H9 (cell line): Measurements from ENCODE around the gene DTNBP1. TPM values are rescaled to one million over a fixed set of nuclear protein-coding genes. Genes with fewer than 3 reads are reported as not detected.

ENCODE experiments used
- DNase-seq: peaks from one replicate; pipeline ENCODE4 v3.0.0-alpha.2; 2017
- H2AFZ ChIP-seq: one replicate; pipeline ENCODE4 v1.6.1; 2013; ENCODE audit warnings: mild to moderate bottlenecking, low read length, control low read depth, moderate library complexity
- H2AK5ac ChIP-seq: 2 replicates; pipeline ENCODE4 v1.6.1; 2013; ENCODE audit warnings: low read length, control low read depth, mixed read lengths; ENCODE audit not compliant: insufficient read length
- H2BK120ac ChIP-seq: one replicate; pipeline ENCODE4 v1.6.1; 2013; ENCODE audit warnings: low read depth, mild to moderate bottlenecking, low read length, control low read depth, inconsistent platforms; ENCODE audit not compliant: poor library complexity, severe bottlenecking
- H2BK12ac ChIP-seq: 2 replicates; pipeline ENCODE4 v1.6.1; 2013; ENCODE audit warnings: low read length, control low read depth, mixed read lengths, low read depth; ENCODE audit not compliant: insufficient read length
- H2BK15ac ChIP-seq: 2 replicates; pipeline ENCODE4 v1.6.1; 2013; ENCODE audit warnings: low read depth, low read length, control low read depth
- H2BK20ac ChIP-seq: one replicate; pipeline ENCODE4 v1.6.1; 2013; ENCODE audit warnings: low read depth, mild to moderate bottlenecking, low read length, control low read depth, inconsistent platforms; ENCODE audit not compliant: poor library complexity, severe bottlenecking
- H2BK5ac ChIP-seq: 2 replicates; pipeline ENCODE4 v1.6.1; 2013; ENCODE audit warnings: low read length, control low read depth, mixed read lengths; ENCODE audit not compliant: insufficient read length
- H3K14ac ChIP-seq: 2 replicates; pipeline ENCODE4 v1.6.1; 2013; ENCODE audit warnings: low read length, control low read depth; ENCODE audit not compliant: insufficient read depth
- H3K18ac ChIP-seq: 2 replicates; pipeline ENCODE4 v1.6.1; 2013; ENCODE audit warnings: low read depth, mild to moderate bottlenecking, mixed read lengths, low read length, control low read depth; ENCODE audit not compliant: insufficient read length
- H3K23ac ChIP-seq: 2 replicates; pipeline ENCODE4 v1.6.1; 2013; ENCODE audit warnings: low read length, control low read depth, mixed read lengths, low read depth; ENCODE audit not compliant: insufficient read length
- H3K23me2 ChIP-seq: 2 replicates; pipeline ENCODE4 v1.6.1; 2013; ENCODE audit warnings: low read depth, mild to moderate bottlenecking, mixed read lengths, low read length, control low read depth; ENCODE audit not compliant: insufficient read length, poor library complexity, severe bottlenecking
- H3K27ac ChIP-seq: 2 replicates; pipeline ENCODE4 v1.5.1; 2013; ENCODE audit warnings: low read length, control low read depth, mixed read lengths, low read depth; ENCODE audit not compliant: insufficient read length
- H3K27me3 ChIP-seq: 2 replicates; pipeline ENCODE4 v1.6.1; 2013; ENCODE audit warnings: low read length, control low read depth, inconsistent platforms; ENCODE audit not compliant: insufficient read depth
- H3K4ac ChIP-seq: 2 replicates; pipeline ENCODE4 v1.6.1; 2013; ENCODE audit warnings: low read depth, mild to moderate bottlenecking, control low read depth, inconsistent platforms, low read length, moderate library complexity
- H3K4me1 ChIP-seq: 2 replicates; pipeline ENCODE4 v1.6.1; 2013; ENCODE audit warnings: low read length, control low read depth, inconsistent platforms; ENCODE audit not compliant: insufficient read depth
- H3K4me2 ChIP-seq: 2 replicates; pipeline ENCODE4 v1.6.1; 2013; ENCODE audit warnings: low read length, control low read depth, mixed read lengths; ENCODE audit not compliant: insufficient read length, insufficient read depth
- H3K56ac ChIP-seq: 2 replicates; pipeline ENCODE4 v1.6.1; 2013; ENCODE audit warnings: low read depth, mild to moderate bottlenecking, mixed read lengths, low read length, control low read depth; ENCODE audit not compliant: insufficient read length
- H3K79me1 ChIP-seq: 2 replicates; pipeline ENCODE4 v1.6.1; 2013; ENCODE audit warnings: low read depth, mild to moderate bottlenecking, moderate library complexity, low read length, control low read depth, inconsistent platforms; ENCODE audit not compliant: insufficient read depth, poor library complexity, severe bottlenecking
- H3K79me2 ChIP-seq: 2 replicates; pipeline ENCODE4 v1.6.1; 2013; ENCODE audit warnings: low read length, control low read depth, inconsistent platforms; ENCODE audit not compliant: insufficient read depth
- H3K9ac ChIP-seq: 2 replicates; pipeline ENCODE4 v1.6.1; 2013; ENCODE audit warnings: low read length, control low read depth, mixed read lengths; ENCODE audit not compliant: insufficient read length; ENCODE audit errors: extremely low read depth
- H3K9me3 ChIP-seq: one replicate; pipeline ENCODE4 v1.6.1; 2013; ENCODE audit warnings: low read depth, low read length, inconsistent platforms; ENCODE audit not compliant: control insufficient read depth
- H3T11ph ChIP-seq: one replicate; pipeline ENCODE4 v1.6.1; 2013; ENCODE audit warnings: mild to moderate bottlenecking, low read length, control low read depth, inconsistent platforms
- H4K20me1 ChIP-seq: one replicate; pipeline ENCODE4 v1.6.1; 2013; ENCODE audit not compliant: control insufficient read depth, insufficient read length, insufficient read depth
- H4K5ac ChIP-seq: 2 replicates; pipeline ENCODE4 v1.6.1; 2013; ENCODE audit warnings: low read depth, mild to moderate bottlenecking, mixed read lengths, low read length, control low read depth; ENCODE audit not compliant: insufficient read length
- H4K8ac ChIP-seq: replicated peaks from 2 replicates; pipeline ENCODE4 v1.6.1; 2013; ENCODE audit warnings: low read length, control low read depth, mixed read lengths, low read depth; ENCODE audit not compliant: insufficient read length
- H4K91ac ChIP-seq: 2 replicates; pipeline ENCODE4 v1.6.1; 2013; ENCODE audit warnings: low read depth, mild to moderate bottlenecking, moderate library complexity, mixed read lengths, low read length, control low read depth; ENCODE audit not compliant: insufficient read length
- H3K27ac Mint-ChIP-seq, 3 experiments: 2 replicates in 2 of 3; 3 replicates in 1 of 3; pipeline ENCODE4 v1.8.0; 2020 to 2021; ENCODE audit warnings: mixed read lengths in 3 of 3, mild to moderate bottlenecking in 1 of 3, moderate library complexity in 1 of 3
- H3K27me3 Mint-ChIP-seq: 2 replicates; pipeline ENCODE4 v1.8.0; 2021; ENCODE audit warnings: low read depth, mild to moderate bottlenecking, moderate library complexity, mixed read lengths
- H3K36me3 Mint-ChIP-seq, 3 experiments: 2 replicates in 2 of 3; 3 replicates in 1 of 3; pipeline ENCODE4 v1.8.0; 2020 to 2021; ENCODE audit warnings: low read depth in 3 of 3, mixed read lengths in 3 of 3; ENCODE audit not compliant: insufficient read depth in 1 of 3
- H3K4me1 Mint-ChIP-seq, 2 experiments: 2 replicates each; pipeline ENCODE4 v1.8.0; 2020; ENCODE audit warnings: mixed read lengths in 2 of 2
- H3K4me3 Mint-ChIP-seq, 2 experiments: 2 replicates in 1 of 2; 3 replicates in 1 of 2; pipeline ENCODE4 v1.8.0; 2020 to 2021; ENCODE audit warnings: mild to moderate bottlenecking in 2 of 2, mixed read lengths in 2 of 2, moderate library complexity in 1 of 2
- H3K9me3 Mint-ChIP-seq, 2 experiments: 2 replicates in 1 of 2; 3 replicates in 1 of 2; pipeline ENCODE4 v1.8.0; 2020; ENCODE audit warnings: mild to moderate bottlenecking in 2 of 2, mixed read lengths in 2 of 2, moderate library complexity in 1 of 2
- total RNA-seq: library from RNA; stranded (reverse); gene quantifications from 2 replicates; pipeline ENCODE4 v1.2.1, GENCODE V29; 2021
- TF ChIP-seq, protein P1 (sequence below): fragments of 200-600 bp; sonication (generic); conservative IDR thresholded peaks from 3 replicates; pipeline ENCODE4 v1.8.0; 2021; ENCODE audit warnings: antibody characterized with exemption, mild to moderate bottlenecking

The DTNBP1 gene
- total RNA-seq, 1 experiment from 2014 or later = 12.9 TPM

DNA sequence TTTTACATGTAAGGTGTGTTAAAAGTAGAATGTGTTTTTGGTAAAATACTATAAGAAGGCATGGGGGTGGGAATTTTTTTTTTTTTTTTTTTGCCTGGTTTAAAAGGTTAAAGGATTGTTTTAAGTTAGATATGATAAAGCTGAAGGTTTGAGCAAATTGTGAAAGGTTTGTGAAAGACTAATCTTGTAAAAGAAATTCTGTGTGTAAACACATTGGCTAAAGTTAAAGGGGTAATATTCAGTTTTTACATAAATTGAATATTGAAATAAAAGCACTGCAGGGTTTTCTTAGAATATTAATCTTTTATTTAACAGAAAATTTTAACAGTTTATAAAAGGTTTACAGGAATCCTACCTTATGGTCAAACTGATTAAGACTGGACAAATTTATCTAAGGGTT, 105.7 kb downstream of the DTNBP1 start:
- Histone ChIP-seq H3K79me2 (no peaks in the 10 kb centered on the region), H3K27me3 (no peaks in the 10 kb centered on the region; the same call in 1 of the 2 replicates), H3K4me1 (no peaks in the 10 kb centered on the region; the same call in 1 of the 2 replicates), H2BK120ac (no peak overlapping the region), H3K18ac (no peak overlapping the region), H3K9me3 (no peaks in the 10 kb centered on the region), H4K8ac (no peak overlapping the region), H4K91ac (no peak overlapping the region), H3K14ac (no peak overlapping the region), H2AFZ (no peak overlapping the region), H2BK12ac (no peak overlapping the region), H3K79me1 (no peaks in the 10 kb centered on the region), H2AK5ac (no peak overlapping the region), H3T11ph (no peak overlapping the region), H3K23ac (no peak overlapping the region), H2BK5ac (no peak overlapping the region), H3K56ac (no peak overlapping the region), H4K20me1 (no peaks in the 10 kb centered on the region), H2BK15ac (no peak overlapping the region), H4K5ac (no peak overlapping the region), H3K23me2 (no peaks in the 10 kb centered on the region), H3K27ac (no peak overlapping the region), H3K4ac (no peak overlapping the region), H2BK20ac (no peak overlapping the region), H3K9ac (no peak overlapping the region), H3K4me2 (no peak overlapping the region)
- H3K27me3 Mint-ChIP-seq = no peaks in the 10 kb centered on the region; the same call in 1 of the 2 replicates
- H3K36me3 Mint-ChIP-seq = peaks cover 0 to 10% (median 2%) of the 10 kb centered on the region in 3 experiments; a peak in 2 of 7 replicates
- H3K27ac Mint-ChIP-seq = no peak overlapping the region
- H3K4me1 Mint-ChIP-seq = peaks cover 26 to 30% of the 10 kb centered on the region in 2 experiments
- DNase-seq = no peak
- H3K4me3 Mint-ChIP-seq = no peak overlapping the region
- TF ChIP-seq, protein P1, sequence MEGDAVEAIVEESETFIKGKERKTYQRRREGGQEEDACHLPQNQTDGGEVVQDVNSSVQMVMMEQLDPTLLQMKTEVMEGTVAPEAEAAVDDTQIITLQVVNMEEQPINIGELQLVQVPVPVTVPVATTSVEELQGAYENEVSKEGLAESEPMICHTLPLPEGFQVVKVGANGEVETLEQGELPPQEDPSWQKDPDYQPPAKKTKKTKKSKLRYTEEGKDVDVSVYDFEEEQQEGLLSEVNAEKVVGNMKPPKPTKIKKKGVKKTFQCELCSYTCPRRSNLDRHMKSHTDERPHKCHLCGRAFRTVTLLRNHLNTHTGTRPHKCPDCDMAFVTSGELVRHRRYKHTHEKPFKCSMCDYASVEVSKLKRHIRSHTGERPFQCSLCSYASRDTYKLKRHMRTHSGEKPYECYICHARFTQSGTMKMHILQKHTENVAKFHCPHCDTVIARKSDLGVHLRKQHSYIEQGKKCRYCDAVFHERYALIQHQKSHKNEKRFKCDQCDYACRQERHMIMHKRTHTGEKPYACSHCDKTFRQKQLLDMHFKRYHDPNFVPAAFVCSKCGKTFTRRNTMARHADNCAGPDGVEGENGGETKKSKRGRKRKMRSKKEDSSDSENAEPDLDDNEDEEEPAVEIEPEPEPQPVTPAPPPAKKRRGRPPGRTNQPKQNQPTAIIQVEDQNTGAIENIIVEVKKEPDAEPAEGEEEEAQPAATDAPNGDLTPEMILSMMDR = no peak
- H3K9me3 Mint-ChIP-seq = no peaks in the 10 kb centered on the region
